Activated T-cell treated with anti-CD3 and anti-CD28 coated beads, Interleukin-2, amount 50 U/mL, for 48 hours (primary cell): Measurements from ENCODE around the gene EFCAB6.

Source experiments
- DNase-seq, 2 experiments: peaks; one replicate each; pipeline ENCODE4 v3.0.0-alpha.2; 2020

The EFCAB6 gene

DNA sequence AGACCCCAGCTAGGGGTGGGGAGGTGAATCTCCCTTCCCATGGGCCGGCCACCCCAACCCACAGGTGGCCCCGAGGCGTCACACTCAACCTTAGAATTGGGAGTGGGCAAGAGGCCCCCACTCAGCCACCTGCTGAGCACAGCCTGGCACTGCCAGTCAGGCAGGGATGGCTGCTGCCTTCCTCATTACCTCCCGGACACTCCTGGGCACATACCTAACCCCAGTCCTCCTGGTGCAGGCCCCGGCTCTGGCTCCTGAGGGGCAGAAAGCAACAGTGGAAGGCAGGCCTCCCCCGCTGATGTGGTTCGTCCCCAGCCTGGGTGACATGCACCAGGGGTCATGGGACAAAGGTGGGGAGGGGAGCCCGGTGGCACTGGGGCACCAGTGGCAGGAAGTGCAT is 296.7 kb downstream of the EFCAB6 start:
- no peak for DNase-seq

DNA sequence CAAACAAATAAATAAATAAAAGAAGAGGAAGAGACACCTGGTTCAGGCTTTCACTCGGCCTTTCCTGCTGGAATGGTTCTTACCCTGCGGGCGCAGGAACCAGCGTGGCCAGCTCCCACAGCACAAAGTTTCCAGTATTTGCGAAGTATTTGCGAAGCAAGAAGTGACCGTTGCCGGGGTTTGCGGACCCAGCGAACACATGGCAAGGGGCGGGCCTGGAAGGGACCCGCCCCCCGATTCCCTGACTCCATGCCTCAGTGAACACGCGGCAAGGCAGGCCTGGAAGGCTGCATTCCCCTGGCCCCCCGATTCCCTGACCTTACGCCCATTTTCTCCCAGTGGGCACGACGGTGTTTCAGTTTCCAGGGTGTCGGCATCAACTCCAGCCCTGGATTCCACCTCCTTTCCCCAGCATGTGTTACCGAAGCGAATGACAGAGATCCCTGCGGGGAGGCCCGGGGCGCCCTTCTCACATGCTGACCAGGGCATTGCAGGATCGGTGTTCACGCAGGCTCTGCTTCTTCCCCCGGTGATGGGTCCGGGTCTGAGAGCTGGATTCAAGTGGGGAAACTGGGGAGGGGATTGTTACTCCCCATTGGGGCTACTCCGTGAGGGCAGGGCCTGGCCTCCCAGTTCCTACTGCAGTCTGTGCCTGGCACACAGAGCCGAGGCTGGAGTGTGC is 297.5 kb downstream of the EFCAB6 start:
- no peak for DNase-seq

GRCh38 chr22:43512279-43512678 is 299.8 kb downstream of the EFCAB6 start:
- no peak for DNase-seq

GRCh38 chr22:43511276-43511910 is 300.7 kb downstream of the EFCAB6 start:
- no peak for DNase-seq

- DNase-seq, result no peak
Measured at GRCh38 chr22:43510281-43511070, 301.6 kb downstream of the EFCAB6 start.

DNA sequence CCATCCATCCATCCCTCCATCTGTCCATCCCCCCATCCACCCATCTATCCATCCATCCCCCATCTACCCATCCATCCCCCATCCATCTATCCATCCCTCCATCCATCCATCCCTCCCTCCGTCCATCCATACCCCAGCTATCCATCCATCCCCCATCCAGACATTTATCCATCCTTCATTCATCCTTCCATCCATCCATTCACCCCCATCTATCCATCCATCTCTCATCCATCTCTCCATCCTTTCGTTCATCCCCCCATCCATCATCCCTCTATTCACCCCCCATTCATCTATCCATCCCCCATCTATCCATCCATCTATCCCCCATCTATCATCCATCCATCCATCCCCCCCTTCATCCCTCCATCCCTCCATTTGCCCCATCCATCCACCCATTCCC is 302.8 kb downstream of the EFCAB6 start:
- no peak for DNase-seq

- DNase-seq, result no peak
Measured at GRCh38 chr22:43508489-43508888, 303.6 kb downstream of the EFCAB6 start.

DNA sequence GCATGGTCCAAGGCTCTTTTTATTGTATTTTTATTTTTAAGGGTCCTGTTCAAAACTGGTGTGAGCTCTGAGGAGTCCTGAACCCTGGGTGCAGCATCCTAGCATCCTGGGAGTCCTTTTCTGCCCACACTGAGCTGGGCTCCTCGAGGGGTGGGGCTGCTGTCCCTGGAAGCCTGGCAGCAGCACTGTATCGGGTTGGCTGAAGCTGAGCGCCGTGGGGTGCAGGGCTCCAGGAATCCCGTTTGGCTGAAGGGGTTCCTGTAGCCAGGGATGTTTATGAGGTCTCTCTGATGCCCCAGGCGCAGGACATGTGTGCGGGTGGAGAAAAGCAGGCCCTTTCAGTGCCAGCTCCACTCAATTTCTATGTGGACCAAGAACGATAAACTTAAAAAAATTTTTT is 304.9 kb downstream of the EFCAB6 start:
- no peak for DNase-seq

- no peak for DNase-seq
Measured at GRCh38 chr22:43506487-43506886, 305.6 kb downstream of the EFCAB6 start.

DNA sequence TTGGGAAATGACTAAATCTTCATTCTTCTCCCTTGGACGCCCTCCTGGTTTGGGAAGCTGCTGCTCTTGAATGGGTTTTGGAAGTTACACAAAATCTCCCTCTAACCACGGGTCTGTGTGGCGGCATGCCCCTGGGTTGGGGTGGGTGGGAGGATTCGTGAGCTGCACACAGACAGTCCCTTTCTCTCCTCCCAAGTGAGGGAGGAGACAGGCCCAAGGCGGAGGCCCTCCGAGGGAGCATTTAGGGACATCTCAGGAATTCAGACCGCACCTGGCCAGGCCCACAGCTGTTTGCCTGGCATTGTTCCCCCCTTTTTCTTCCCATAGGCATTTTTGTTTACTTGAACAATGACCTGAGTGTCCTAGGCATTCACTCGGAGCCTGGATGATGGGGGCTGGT is 306.2 kb downstream of the EFCAB6 start:
- no peak for DNase-seq

- DNase-seq, result no peak
Measured at GRCh38 chr22:43505423-43505822, 306.7 kb downstream of the EFCAB6 start.

DNA sequence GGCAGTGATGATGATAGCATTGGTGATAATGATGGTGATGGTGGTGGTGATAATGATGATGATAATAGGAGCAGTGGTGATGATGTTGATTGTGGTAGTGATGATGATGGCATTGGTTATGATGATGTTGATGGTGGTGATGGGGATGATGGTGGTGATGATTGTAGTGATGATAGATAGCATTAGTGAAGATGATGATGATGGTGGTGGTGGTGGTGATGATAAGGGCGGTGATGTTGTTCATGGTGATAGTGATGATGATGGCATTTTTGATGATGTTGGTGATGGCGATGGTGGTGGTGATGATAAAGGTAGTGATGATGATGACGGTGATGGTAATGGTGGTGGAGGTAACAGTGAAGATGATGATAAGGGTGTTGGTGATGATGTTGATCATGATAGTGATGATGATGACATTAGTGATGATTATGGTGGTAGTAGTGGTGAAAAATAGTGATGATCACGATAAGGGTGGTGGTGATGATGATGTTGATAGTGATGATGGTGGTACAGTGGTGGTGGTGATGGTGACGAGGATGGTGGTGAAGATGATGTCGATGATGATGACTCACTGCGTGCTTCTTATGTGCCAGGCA is 307.3 kb downstream of the EFCAB6 start:
- DNase-seq, result no peak

DNA sequence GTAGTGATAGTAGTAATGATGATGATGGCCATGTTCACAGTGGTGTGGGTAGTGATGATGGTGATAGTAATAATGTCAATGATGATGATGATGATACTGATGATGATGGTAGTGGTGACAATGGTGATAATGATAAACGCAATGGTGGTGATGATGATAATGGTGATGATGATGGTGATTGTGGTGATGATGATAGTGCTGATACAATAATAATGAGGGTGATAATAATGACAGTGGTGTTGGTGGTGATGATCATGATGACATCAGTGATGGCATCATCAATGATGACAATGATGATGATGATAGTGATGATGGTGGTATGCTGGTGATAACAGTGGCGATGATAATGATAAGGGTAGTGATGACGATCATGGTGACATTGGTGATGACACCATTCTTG is 308.0 kb downstream of the EFCAB6 start:
- DNase-seq, result no peak

DNA sequence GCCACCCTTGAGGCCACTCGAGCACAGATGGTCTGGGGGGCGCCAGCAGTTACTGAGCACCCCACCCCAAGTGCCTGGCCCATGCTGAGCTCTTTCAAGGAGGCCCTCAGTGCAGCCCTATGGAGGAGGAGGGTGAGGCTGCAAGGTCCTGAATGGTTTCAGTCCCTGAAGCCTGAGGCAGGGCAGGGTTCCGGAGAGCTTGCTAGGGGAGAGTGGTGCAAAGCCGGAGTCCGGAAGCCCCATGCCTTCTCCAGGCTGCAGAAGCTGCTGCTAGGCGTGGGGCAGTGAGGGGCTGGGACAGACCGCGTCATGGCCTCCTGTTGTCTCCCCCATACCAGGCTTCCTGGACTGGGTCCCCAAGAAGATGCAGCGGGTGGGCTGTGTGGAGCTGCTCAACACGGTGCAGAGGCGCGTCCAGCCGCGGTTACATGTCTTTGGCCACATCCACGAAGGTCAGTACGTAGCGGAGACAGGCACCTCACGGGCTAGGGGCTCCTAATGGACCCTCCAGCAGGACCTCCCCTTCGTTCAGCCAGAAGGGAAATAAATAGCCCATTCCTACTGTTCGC is 309.7 kb downstream of the EFCAB6 start:
- no peak for DNase-seq

GRCh38 chr22:43501878-43502277 is 310.2 kb downstream of the EFCAB6 start:
- DNase-seq, result no peak

GRCh38 chr22:43500792-43501785 is 311.0 kb downstream of the EFCAB6 start:
- no peak for DNase-seq

DNA sequence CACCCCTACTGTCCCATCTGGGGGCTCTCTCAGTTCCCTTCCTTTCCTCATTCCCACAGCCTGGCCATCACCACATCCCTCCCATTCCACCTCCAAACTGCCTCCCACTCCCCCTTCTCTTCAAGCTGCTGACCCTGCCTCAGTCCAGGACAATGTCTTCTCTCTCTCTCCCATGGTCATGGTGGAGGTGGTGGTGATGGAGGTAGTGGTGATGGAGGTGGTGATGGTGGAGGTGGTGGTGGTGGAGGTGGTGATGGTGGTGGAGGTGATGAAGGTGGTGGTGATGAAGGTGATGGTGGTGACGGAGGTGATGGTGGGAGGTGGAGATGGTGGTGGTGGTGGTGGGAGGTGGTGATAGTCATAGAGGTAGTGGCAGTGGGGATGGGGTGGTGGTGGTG is 313.2 kb downstream of the EFCAB6 start:
- DNase-seq, result no peak

GRCh38 chr22:43497956-43498855 is 313.9 kb downstream of the EFCAB6 start:
- DNase-seq, result no peak

DNA sequence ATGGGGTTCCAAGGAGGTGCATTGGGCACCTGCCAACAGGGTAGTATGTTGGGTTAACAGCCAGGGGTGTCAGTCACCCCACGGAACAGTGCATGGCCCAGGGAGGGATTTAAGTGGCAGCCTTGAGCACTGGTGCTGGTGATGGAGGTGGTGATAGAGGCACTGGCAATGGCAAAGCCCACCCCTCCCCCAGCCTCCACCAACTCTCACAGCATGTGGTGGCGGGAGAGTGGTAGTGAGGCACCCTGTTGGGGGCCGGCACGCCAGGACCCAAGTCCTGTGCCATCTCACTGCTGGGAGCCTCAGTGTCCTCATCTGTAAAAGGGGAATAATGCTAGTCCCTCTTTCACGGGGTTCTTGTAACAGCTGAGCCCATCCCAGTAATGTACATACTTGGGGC is 318.8 kb downstream of the EFCAB6 start:
- DNase-seq, result no peak

- no peak for DNase-seq
Measured at GRCh38 chr22:43491737-43492136, 320.4 kb downstream of the EFCAB6 start.

GRCh38 chr22:43491177-43491576 is 320.9 kb downstream of the EFCAB6 start:
- DNase-seq, result no peak
